A673 (cell line): ENCODE results near the gene RNF183.

Experiments
- CTCF ChIP-seq: fragments of 300-800, 200-600 bp; sonication (generic); conservative IDR thresholded peaks from 2 replicates; pipeline ENCODE4 v1.5.1; 2017; ENCODE audit warnings: low read depth, mild to moderate bottlenecking, antibody characterized with exemption, low read length, moderate library complexity, mixed read lengths
- EZH2 ChIP-seq: fragments of 200-600 bp; sonication (generic); IDR thresholded peaks from 2 replicates; pipeline ENCODE4 v1.6.1; 2017; ENCODE audit warnings: borderline replicate concordance, low read depth, mild to moderate bottlenecking, mixed read lengths, antibody characterized with exemption, low read length; ENCODE audit not compliant: poor library complexity, severe bottlenecking

- TF ChIP-seq EZH2 (no peak), CTCF (no peak)
These were observed at the start of gene RNF183 for GRCh38 chr9:113302792-113303418.
